HEK293T (cell line): Measurements from ENCODE around the gene PTN.

ENCODE experiments used
- ARNT ChIP-seq: fragments of 450-650 bp; IDR thresholded peaks from 2 replicates; pipeline ENCODE4 v1.6.1; 2017; ENCODE audit warnings: mild to moderate bottlenecking
- BHLHE40 ChIP-seq: fragments of 450-650 bp; IDR thresholded peaks from 2 replicates; pipeline ENCODE4 v1.6.1; 2016; ENCODE audit warnings: mild to moderate bottlenecking, moderate library complexity, borderline replicate concordance
- CTBP1 ChIP-seq: fragments of 450-650 bp; IDR thresholded peaks from 2 replicates; pipeline ENCODE4 v1.6.1; 2016; ENCODE audit warnings: borderline replicate concordance
- ELF4 ChIP-seq: fragments of 450-650 bp; IDR thresholded peaks from 2 replicates; pipeline ENCODE4 v1.6.1; 2017; ENCODE audit warnings: antibody characterized with exemption
- FOXA1 ChIP-seq: fragments of 450-650 bp; IDR thresholded peaks from 2 replicates; pipeline ENCODE4 v1.6.1; 2016; ENCODE audit warnings: mild to moderate bottlenecking
- FOXM1 ChIP-seq: fragments of 450-650 bp; IDR thresholded peaks from 2 replicates; pipeline ENCODE4 v1.6.1; 2017; ENCODE audit warnings: mild to moderate bottlenecking, borderline replicate concordance
- HDGF ChIP-seq: fragments of 450-650 bp; IDR thresholded peaks from 2 replicates; pipeline ENCODE4 v1.6.1; 2017; ENCODE audit warnings: antibody characterized with exemption, borderline replicate concordance
- L3MBTL2 ChIP-seq: fragments of 450-650 bp; conservative IDR thresholded peaks from 2 replicates; pipeline ENCODE4 v1.6.1; 2016; ENCODE audit warnings: mild to moderate bottlenecking
- LEF1 ChIP-seq: fragments of 450-650 bp; IDR thresholded peaks from 2 replicates; pipeline ENCODE4 v1.6.1; 2017; ENCODE audit warnings: mild to moderate bottlenecking, borderline replicate concordance
- NFRKB ChIP-seq: fragments of 450-650 bp; IDR thresholded peaks from 2 replicates; pipeline ENCODE4 v1.6.1; 2016; ENCODE audit warnings: mild to moderate bottlenecking, moderate library complexity
- SUZ12 ChIP-seq: fragments of 450-650 bp; IDR thresholded peaks from 2 replicates; pipeline ENCODE4 v1.6.1; 2016; ENCODE audit warnings: mild to moderate bottlenecking

DNA sequence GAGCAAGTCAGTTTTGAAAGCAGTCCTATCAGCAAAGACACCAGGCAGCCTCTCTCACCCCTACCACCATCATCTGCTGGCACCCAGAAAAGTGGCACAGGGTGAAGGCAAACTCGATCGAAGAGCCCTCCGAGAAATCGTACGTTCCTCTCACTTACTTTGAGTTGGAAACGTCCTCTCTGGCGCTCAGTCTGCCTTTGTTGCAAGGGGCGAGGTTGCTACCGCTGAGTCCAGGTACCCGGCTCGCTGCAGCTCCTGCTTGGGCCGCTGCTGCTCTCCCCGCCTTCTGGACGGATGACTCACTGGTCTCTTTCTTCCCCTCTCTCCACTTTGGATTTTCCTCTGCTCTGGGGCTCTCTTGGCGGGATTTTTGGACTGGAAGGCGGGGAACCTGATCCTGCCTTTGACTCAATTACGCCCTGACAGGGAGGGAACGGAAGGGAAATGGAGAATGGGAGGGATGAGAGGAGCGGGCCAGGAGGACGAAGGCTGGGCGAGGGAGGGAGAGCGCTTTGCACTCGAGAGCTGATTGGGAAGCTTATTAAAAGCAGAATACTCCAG lies at the start of gene PTN:
- no peak for TF ChIP-seq BHLHE40
- TF ChIP-seq ARNT: no peak
- TF ChIP-seq L3MBTL2: no peak
- no peak for TF ChIP-seq HDGF
- no peak for TF ChIP-seq FOXA1
- no peak for TF ChIP-seq NFRKB
- TF ChIP-seq CTBP1: no peak
- TF ChIP-seq SUZ12: no peak
- TF ChIP-seq FOXM1: no peak
- no peak for TF ChIP-seq ELF4
- no peak for TF ChIP-seq LEF1
